OCI-LY1 (cell line): ENCODE data around the gene CD8A.

Experiments used
- H2AFZ ChIP-seq: fragments of 200-600 bp; sonication (generic), shearing (Covaris generic); 2 replicates; pipeline ENCODE4 v1.6.0; 2014; ENCODE audit warnings: antibody characterized with exemption, mild to moderate bottlenecking, low read length
- H3F3A ChIP-seq: fragments of 200-600 bp; sonication (generic), shearing (Covaris generic); 2 replicates; pipeline ENCODE4 v1.6.0; 2014; ENCODE audit warnings: mild to moderate bottlenecking, antibody characterized with exemption, low read length, moderate library complexity; ENCODE audit not compliant: insufficient read depth
- H3K27ac ChIP-seq: fragments of 200-600 bp; sonication (generic); 2 replicates; pipeline ENCODE4 v1.5.1; 2014; ENCODE audit warnings: low read length, mixed run types, mild to moderate bottlenecking, low read depth; ENCODE audit not compliant: poor library complexity, severe bottlenecking
- H3K27me3 ChIP-seq: fragments of 200-600 bp; sonication (generic); 2 replicates; pipeline ENCODE4 v1.6.0; 2014; ENCODE audit warnings: antibody characterized with exemption, mild to moderate bottlenecking, low read length, moderate library complexity; ENCODE audit not compliant: insufficient read depth
- H3K36me3 ChIP-seq: fragments of 200-600 bp; sonication (generic); 2 replicates; pipeline ENCODE4 v1.6.1; 2014; ENCODE audit warnings: mild to moderate bottlenecking, antibody characterized with exemption, low read length, moderate library complexity, mixed read lengths; ENCODE audit not compliant: insufficient read depth
- H3K4me1 ChIP-seq: fragments of 200-600 bp; sonication (generic); 2 replicates; pipeline ENCODE4 v1.5.1; 2014; ENCODE audit warnings: mild to moderate bottlenecking, low read length, moderate library complexity; ENCODE audit not compliant: insufficient read depth, severe bottlenecking
- H3K4me2 ChIP-seq: fragments of 200-600 bp; sonication (generic), shearing (Covaris generic); 2 replicates; pipeline ENCODE4 v1.6.1; 2014; ENCODE audit warnings: low read length
- H3K4me3 ChIP-seq: fragments of 200-600 bp; sonication (generic); 2 replicates; pipeline ENCODE4 v1.5.1; 2014; ENCODE audit warnings: low read length, low read depth, mild to moderate bottlenecking, mixed read lengths; ENCODE audit not compliant: poor library complexity, severe bottlenecking
- H3K79me2 ChIP-seq: fragments of 200-600 bp; shearing (Covaris generic); 2 replicates; pipeline ENCODE4 v1.6.1; 2016; ENCODE audit warnings: mixed run types, low read length, mixed read lengths; ENCODE audit not compliant: insufficient read depth
- H3K9ac ChIP-seq: fragments of 200-600 bp; sonication (generic), shearing (Covaris generic); 2 replicates; pipeline ENCODE4 v1.6.1; 2014; ENCODE audit warnings: mild to moderate bottlenecking, low read length, mixed read lengths
- H3K9me2 ChIP-seq: fragments of 200-600 bp; sonication (generic), shearing (Covaris generic); 2 replicates; pipeline ENCODE4 v1.6.1; 2014; ENCODE audit warnings: low read depth, mild to moderate bottlenecking, low read length, mixed read lengths
- H3K9me3 ChIP-seq: fragments of 200-600 bp; shearing (Covaris generic); 2 replicates; pipeline ENCODE4 v1.6.1; 2014; ENCODE audit warnings: low read length, mixed read lengths
- H4K20me1 ChIP-seq: fragments of 200-600 bp; sonication (generic), shearing (Covaris generic); 2 replicates; pipeline ENCODE4 v1.6.0; 2016; ENCODE audit warnings: mild to moderate bottlenecking, low read length; ENCODE audit not compliant: insufficient read depth
- EZH2 ChIP-seq: fragments of 200-600 bp; sonication (generic), shearing (Covaris generic); IDR thresholded peaks from 2 replicates; pipeline ENCODE4 v1.8.0; 2017; ENCODE audit warnings: borderline replicate concordance, mixed run types, mild to moderate bottlenecking, antibody characterized with exemption, low read length, moderate library complexity, mixed read lengths
- TF ChIP-seq, protein P1 (sequence below): fragments of 200-600 bp; sonication (generic), shearing (Covaris generic); IDR thresholded peaks from 2 replicates; pipeline ENCODE4 v1.5.1; 2017; ENCODE audit warnings: mild to moderate bottlenecking, antibody characterized with exemption, low read length, moderate library complexity, mixed read lengths

The CD8A gene

DNA sequence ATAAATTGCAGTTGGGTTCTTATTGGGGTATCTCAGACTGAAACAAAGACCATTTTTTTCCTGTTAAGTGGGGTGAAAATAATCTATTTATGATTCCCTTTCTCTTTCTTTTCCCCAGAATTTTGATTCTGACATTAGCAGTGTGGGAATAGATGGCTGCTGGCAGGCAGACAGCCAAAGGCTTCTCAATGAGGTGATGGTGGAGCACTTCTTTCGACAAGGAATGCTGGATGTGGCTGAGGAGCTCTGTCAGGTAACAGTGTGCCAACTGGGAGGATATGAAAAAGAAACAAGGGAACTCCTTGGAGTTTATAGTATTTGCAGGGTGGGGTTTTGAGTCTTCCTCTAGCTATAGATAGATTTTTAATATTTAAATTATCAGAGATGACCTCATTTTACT, 38.9 kb downstream of the CD8A start:
- Histone ChIP-seq H3K4me3 (no peak overlapping the region), H3K27ac (no peak overlapping the region), H3K4me1 (peaks cover 6% of the 10 kb centered on the region), H3K9ac (no peak overlapping the region), H3F3A (no peaks in the 10 kb centered on the region), H2AFZ (no peak overlapping the region), H3K79me2 (peaks cover 23% of the 10 kb centered on the region), H3K27me3 (no peaks in the 10 kb centered on the region), H3K9me2 (no peaks in the 10 kb centered on the region), H3K4me2 (no peak overlapping the region), H3K36me3 (peaks cover 90% of the 10 kb centered on the region), H4K20me1 (no peaks in the 10 kb centered on the region), H3K9me3 (0 out of 2 replicates have a peak, but pooled peaks cover 10% of the 10 kb centered on the region)
- TF ChIP-seq, protein P1, sequence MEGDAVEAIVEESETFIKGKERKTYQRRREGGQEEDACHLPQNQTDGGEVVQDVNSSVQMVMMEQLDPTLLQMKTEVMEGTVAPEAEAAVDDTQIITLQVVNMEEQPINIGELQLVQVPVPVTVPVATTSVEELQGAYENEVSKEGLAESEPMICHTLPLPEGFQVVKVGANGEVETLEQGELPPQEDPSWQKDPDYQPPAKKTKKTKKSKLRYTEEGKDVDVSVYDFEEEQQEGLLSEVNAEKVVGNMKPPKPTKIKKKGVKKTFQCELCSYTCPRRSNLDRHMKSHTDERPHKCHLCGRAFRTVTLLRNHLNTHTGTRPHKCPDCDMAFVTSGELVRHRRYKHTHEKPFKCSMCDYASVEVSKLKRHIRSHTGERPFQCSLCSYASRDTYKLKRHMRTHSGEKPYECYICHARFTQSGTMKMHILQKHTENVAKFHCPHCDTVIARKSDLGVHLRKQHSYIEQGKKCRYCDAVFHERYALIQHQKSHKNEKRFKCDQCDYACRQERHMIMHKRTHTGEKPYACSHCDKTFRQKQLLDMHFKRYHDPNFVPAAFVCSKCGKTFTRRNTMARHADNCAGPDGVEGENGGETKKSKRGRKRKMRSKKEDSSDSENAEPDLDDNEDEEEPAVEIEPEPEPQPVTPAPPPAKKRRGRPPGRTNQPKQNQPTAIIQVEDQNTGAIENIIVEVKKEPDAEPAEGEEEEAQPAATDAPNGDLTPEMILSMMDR = no peak
- TF ChIP-seq EZH2 = no peak

GRCh38 chr2:86750240-86750839, 40.4 kb downstream of the CD8A start:
- peaks cover 23% of the 10 kb centered on the region for H3K79me2 ChIP-seq

GRCh38 chr2:86747711-86748639, 42.7 kb downstream of the CD8A start:
- H3K79me2 ChIP-seq = peaks cover 23% of the 10 kb centered on the region
- TF ChIP-seq, protein P1 = no peak
- no peak for TF ChIP-seq EZH2
- no peak overlapping the region for H2AFZ ChIP-seq
- no peaks in the 10 kb centered on the region for H3F3A ChIP-seq
- no peaks in the 10 kb centered on the region for H4K20me1 ChIP-seq
- H3K4me3 ChIP-seq = no peak overlapping the region
- H3K27ac ChIP-seq = no peak overlapping the region
- H3K9me2 ChIP-seq = no peaks in the 10 kb centered on the region
- H3K4me1 ChIP-seq = peaks cover 6% of the 10 kb centered on the region
- 0 out of 2 replicates have a peak, but pooled peaks cover 10% of the 10 kb centered on the region for H3K9me3 ChIP-seq
- peaks cover 83% of the 10 kb centered on the region for H3K36me3 ChIP-seq
- H3K9ac ChIP-seq = no peak overlapping the region
- no peak overlapping the region for H3K4me2 ChIP-seq
- H3K27me3 ChIP-seq = no peaks in the 10 kb centered on the region

More at GRCh38 chr2:86750240-86750839, 40.4 kb downstream of the CD8A start:
- Histone ChIP-seq H3K27me3 (no peaks in the 10 kb centered on the region), H2AFZ (no peak overlapping the region), H3K9ac (no peak overlapping the region), H3K4me2 (no peak overlapping the region), H3K27ac (no peak overlapping the region), H4K20me1 (no peaks in the 10 kb centered on the region), H3F3A (no peaks in the 10 kb centered on the region), H3K9me2 (no peaks in the 10 kb centered on the region), H3K4me3 (no peak overlapping the region), H3K9me3 (0 out of 2 replicates have a peak, but pooled peaks cover 10% of the 10 kb centered on the region), H3K4me1 (peaks cover 6% of the 10 kb centered on the region), H3K36me3 (peaks cover 88% of the 10 kb centered on the region)
- no peak for TF ChIP-seq EZH2
- TF ChIP-seq, protein P1 = no peak
